NCI-H446 (cell line): ENCODE results near the gene KCNMB1.

Source experiments
- DNase-seq, 2 experiments: peaks; one replicate each; lab custom pipeline; 2025; lab: John Stamatoyannopoulos, UW

KCNMB1 gene

GRCh38 chr5:170414786-170415185 is 25.6 kb upstream of the KCNMB1 start:
- no peak for DNase-seq

DNA sequence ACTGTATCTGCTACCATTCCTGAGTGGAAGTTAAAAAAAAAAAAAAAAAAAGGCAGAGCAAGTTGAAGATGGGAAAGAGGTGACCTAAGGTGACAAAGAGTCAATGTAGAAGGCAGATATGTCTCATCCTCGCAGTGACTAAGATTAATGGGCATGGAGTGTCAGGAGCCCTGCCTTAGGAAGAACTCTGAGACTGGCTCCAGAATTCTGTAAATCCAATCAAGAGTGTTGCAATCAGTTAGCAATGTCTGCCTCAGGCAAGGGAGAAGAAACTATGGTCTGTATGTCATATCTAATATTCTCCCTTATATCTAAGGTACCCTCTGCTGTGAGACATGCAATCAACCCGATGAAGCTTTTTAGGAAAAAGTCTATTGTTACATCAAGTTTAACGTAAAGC is 24.7 kb upstream of the KCNMB1 start:
- DNase-seq, result no peak

DNA sequence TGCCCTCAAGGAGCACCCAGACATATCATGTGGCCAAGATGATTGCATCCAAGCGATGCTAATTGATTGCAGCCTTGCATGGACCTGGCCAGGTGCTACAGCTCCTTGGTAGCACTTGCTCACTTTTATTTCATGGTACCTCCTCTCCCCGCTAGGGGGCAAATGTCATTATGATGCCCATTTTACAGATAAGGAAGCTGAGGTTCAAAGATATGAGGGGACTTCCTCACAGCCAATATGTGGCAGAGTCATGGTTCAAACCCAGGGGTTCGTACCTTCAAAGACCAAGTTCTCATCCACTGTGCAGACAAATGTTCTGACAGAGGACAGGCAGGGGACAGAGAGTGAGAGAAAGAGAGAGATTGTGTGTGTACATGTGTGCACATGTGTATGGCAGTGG is 21.9 kb upstream of the KCNMB1 start:
- DNase-seq, result no peak

DNA sequence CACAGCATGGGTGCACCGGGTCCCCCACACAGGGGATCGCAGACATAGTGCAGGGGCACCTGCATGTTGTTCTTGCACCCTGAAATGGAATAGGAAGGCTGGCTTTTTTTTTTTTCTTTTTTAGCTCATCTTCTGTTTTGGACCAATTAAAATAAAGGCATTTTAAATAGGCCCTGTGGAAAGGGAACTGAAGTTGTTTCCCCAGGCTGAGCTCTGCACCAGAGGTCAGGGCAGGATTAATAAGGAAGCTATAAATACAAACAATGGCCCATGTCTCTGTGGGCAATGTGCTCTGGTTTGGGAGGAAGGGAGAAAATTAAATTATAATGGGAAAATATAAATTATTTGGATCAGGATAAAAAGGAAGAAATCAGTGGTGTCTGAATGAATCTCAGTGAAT is 21.2 kb upstream of the KCNMB1 start:
- DNase-seq, result no peak

DNA sequence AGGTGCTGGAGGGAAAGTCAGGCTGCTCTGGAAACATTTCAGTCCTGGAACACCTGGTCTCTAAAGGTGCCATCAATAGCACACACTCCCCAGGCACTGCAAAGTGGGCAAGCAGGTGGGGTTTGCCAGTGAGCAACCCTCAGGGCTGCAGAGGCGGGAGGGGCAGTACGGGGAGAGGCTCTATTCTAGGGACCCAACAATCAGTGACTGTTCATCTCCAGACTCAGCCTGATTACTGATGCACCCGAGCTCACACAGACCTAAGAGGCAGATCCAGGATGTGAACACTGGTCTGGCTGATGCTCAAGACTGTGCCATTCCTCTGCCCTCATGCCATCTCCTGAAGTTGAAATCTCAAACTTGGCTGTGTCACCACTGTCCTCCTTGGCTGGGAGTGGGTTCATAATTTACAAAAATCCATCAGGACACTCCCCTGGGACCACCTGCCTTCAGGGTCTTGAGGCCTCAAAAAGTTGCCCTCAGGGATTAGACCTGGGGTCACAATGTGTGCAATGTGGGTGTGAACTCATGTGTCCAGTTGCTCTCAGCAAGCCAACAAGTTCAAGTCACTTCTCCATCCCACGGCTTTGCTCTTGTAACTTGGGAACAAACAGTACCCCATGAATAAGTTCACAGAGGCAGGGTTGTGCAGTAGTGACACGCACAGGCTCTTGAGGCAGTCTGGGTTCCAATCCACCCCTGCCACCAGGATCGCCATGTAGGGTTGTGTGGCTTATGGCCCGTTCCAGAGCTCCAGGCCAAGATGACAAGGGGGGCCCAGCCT is 19.9 kb upstream of the KCNMB1 start:
- no peak for DNase-seq

DNA sequence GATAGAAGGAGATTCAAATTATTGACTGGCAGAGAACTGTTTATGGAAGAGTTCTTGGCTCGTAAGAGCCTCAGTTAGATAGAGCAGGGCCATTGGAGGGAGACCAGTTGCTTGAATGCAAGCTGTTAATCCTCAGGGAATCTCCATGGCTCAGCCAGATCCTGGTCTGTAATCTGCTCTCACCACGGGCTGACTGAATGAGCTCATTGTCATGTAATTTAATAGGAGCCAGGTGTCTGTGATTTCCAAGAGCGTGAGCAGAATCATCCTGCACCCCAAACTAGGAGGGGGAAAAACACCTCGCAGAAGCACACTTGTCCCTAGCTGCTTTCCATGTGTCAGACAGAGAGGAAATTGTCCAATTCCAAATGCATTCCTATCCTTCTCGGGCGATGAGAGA is 19.1 kb upstream of the KCNMB1 start:
- DNase-seq, result no peak

GRCh38 chr5:170407062-170407461 is 17.9 kb upstream of the KCNMB1 start:
- DNase-seq, result no peak

DNA sequence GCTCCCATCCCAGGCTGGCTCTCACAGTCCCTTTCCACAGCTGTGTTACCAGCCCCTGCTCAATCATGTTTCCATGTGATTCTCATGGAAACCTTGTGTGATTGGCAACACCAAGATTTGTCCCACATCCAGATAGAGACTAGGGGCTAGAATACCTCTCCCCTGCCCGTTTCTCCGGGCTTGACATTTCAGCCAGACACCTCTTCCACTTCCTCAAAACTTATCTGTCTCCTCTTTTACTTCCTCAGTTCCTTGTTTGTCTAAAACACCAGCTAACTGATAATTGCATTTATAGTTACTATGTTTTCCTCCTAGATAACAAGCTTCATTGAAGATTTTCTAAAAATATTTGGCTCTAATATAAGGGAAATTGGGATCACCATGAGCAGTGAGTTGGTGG is 16.6 kb upstream of the KCNMB1 start:
- no peak for DNase-seq

- no peak for DNase-seq
These were observed 15.2 kb upstream of the KCNMB1 start for GRCh38 chr5:170404398-170404797.

DNA sequence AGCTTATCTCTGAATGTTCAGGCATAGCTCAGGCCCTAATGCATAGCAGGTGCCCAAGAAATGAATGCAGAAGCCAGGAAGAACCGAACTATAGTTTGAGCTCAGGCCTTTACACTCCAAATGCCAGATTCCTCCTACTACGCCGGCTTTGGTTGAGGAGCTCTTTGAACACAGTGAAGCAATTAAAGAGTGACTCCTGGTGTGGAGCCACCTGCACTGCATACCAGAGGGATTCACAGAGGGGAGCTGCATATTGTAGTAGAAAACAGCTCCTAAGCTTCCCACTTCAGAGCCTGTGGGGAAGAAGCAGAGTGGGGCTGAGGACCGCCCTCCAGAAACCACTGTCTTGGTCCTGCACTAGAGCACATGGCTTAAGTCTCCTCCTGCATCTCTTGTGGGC is 14.5 kb upstream of the KCNMB1 start:
- DNase-seq, result no peak

DNA sequence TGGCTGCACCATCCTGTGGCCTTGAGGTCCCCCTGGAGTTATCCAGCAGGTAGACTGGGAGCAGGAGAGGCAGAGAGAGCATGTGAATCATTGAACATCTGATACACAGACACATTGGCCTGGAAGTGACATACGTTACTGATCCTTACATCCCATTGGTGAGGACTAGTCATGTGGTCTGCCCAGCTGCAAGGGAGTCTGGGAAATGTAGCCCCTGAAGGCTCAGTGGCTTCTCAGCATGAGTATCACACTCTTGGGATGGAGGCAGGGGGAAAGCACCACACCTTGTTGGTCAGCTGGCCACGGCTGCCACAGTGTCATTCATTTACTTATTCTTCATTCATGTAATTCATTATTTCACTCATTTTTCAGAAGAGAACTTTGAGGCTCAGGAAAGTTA is 13.3 kb upstream of the KCNMB1 start:
- DNase-seq, result no peak

DNA sequence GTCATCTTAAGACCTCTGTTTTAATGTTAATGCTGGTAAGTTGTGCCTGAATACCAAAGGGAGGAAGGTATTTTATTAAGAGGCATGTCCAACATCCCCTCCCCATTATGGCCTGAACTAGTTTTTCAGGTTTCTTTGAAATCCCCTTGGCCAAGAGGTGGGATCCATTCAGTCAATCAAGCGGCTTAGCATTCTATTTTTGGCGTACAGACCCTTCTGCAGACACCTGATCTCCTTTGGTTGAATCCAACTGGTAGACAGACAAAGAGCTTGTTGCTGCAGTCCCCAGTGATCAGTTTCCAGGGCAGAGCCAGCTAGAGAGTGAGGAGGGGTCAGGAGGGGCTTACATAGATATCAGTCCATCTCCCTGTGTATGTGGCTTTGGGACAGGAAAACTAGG is 7.9 kb upstream of the KCNMB1 start:
- DNase-seq, result no peak

- no peak for DNase-seq
These were observed 4.8 kb upstream of the KCNMB1 start for GRCh38 chr5:170393958-170394357.

- DNase-seq, result no peak
These were observed 4.1 kb upstream of the KCNMB1 start for GRCh38 chr5:170393235-170393634.

GRCh38 chr5:170390472-170390871 is 1.3 kb upstream of the KCNMB1 start:
- no peak for DNase-seq

GRCh38 chr5:170389550-170389892 is 354 bp upstream of the KCNMB1 start:
- no peak for DNase-seq

DNA sequence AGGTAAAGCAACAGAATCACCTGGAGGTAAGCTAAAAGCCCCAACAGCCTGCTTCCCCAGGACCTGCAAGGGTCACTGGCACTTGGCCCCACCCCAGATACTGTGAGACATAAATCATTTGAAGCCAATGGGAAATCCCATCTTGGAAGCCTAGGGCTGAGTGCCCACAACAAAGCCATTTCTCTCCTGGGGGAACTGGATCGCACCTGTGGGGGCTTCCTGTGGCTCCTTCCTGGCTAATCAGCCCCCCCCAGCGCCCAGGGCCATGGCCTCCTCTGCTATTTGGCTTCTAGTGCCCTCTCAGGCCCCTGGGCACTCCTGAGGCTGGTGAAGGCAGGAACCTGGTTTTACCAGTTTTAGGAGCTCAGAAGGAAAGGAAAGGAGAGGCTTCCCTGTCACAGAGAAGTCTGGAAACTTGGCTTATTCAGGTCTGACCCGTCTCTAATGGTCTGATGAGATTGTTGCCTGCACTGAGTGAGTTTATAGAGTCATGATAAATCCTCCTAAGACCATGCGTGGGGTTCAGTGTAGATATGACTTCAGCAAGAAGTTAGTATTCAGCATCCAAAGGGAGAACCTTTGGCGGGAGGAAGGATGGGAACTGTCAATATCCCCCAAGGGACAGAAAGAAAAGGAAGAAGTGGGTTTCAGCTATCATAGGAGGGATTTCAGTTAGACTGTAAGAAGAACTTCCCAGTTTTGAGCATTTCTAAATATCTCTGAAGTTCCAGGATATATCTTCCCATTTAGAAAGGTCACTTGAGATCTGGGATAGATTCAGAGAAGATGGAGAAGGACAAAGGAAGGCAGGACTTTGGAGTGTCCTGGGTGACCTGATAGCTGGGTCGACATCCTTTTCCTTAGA is 1.2 kb downstream of the KCNMB1 start:
- DNase-seq, result no peak

GRCh38 chr5:170386743-170387395 is 2.3 kb downstream of the KCNMB1 start:
- no peak for DNase-seq

GRCh38 chr5:170383227-170383626 is 5.9 kb downstream of the KCNMB1 start:
- no peak for DNase-seq

GRCh38 chr5:170382790-170383189 is 6.4 kb downstream of the KCNMB1 start:
- DNase-seq, result no peak

DNA sequence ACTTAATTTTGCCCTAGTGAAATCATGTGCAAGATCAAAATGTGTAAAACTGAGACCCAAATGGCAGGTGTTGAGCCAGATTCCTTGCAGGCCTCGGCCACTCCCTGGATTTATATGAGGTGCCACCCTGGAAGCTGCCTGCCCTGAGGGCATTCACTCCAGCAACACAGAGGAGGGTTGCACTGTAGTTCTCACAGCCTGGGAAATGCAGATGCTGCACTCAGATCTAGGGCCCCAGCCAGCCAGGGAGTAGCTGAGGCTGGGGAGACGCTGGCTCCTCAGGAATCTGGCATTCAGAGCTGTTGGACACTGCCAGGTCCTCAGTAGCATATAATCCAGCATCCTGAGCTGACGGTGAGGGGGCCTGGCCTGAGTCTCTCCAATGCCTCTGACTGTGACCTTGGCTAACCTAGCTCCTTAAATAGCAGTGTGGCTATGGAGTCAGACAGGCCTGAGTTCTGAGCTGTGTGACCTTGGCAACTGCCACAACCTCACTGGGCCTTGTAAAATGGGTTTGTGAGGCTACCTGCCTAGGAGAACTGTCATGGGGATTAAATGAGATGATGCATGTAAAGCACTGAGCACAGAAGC is 8.7 kb downstream of the KCNMB1 start:
- no peak for DNase-seq

GRCh38 chr5:170378740-170379139 is 10.4 kb downstream of the KCNMB1 start:
- DNase-seq, result no peak

DNA sequence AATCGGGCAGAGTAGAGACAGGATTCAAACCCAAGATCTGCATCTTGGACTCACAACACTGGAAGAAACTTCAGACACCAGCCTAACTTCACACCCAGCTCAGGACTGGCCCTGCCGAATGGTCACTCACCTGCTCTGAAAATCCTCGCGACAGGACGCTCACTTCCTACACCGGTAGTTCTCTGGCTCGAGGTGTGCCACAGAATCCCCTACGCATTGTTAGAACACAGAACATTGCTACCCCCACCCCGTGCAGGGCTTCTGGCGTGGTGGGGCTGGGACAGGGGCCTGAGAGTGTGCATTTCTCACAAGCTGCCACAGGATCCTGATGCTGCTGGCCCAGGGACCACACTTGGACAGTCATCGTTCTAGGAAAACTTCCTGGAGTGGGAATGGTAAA is 12.1 kb downstream of the KCNMB1 start:
- DNase-seq, result no peak
